SK-N-SH (cell line): ENCODE measurements around the gene ZSWIM3. TPM values are rescaled to one million over a fixed set of nuclear protein-coding genes. Genes with fewer than 3 reads are reported as not detected.

Experiments used
- CTCF ChIA-PET: fragments of 300-600, 350-600 bp; formaldehyde crosslinking; extraction: SDS; loops from one replicate; lab custom pipeline; 2021; lab: Yijun Ruan, JAX
- POLR2A ChIA-PET: fragments of 350-600 bp; sonication (Branson Sonifier 250); formaldehyde crosslinking; extraction: SDS; loops from one replicate; lab custom pipeline; 2020; ENCODE audit warnings: antibody characterized with exemption, inconsistent platforms; lab: Yijun Ruan, JAX
- DNase-seq: peaks from one replicate; pipeline ENCODE4 v3.0.0; 2012
- H2AFZ ChIP-seq: fragments of 200-600 bp; sonication (generic); 2 replicates; pipeline ENCODE4 v1.8.1; 2016; ENCODE audit warnings: antibody characterized with exemption, mild to moderate bottlenecking, low read depth
- H3F3A ChIP-seq: fragments of 200-600 bp; sonication (generic); replicated peaks from 2 replicates; pipeline ENCODE3; 2016; ENCODE audit warnings: antibody characterized with exemption, mild to moderate bottlenecking; ENCODE audit not compliant: insufficient read depth
- H3K27ac ChIP-seq, 2 experiments: fragments of 200-500 bp in 1 of 2; fragments of 200-600 bp in 1 of 2; sonication (Bioruptor generic) in 1 of 2; sonication (generic), shearing (Covaris generic) in 1 of 2; 2 replicates each; pipeline versions ENCODE4 v1.5.1 to v1.6.1; 2014 to 2016; ENCODE audit warnings: low read depth in 2 of 2, inconsistent platforms in 1 of 2, low read length in 1 of 2, mild to moderate bottlenecking in 1 of 2, mixed read lengths in 1 of 2
- H3K27me3 ChIP-seq: fragments of 200-600 bp; sonication (generic), shearing (Covaris generic); 2 replicates; pipeline ENCODE4 v1.6.1; 2016; ENCODE audit warnings: mixed run types; ENCODE audit not compliant: insufficient read depth
- H3K36me3 ChIP-seq, 2 experiments: fragments of 200-500 bp in 1 of 2; fragments of 200-600 bp in 1 of 2; sonication (Bioruptor generic) in 1 of 2; sonication (generic) in 1 of 2; replicated peaks in 1 of 2; 2 replicates each; pipeline versions ENCODE3 to v1.5.1; 2014 to 2016; ENCODE audit warnings: low read length in 1 of 2, mild to moderate bottlenecking in 1 of 2; ENCODE audit not compliant: insufficient read depth in 2 of 2, control insufficient read depth in 1 of 2
- H3K4me1 ChIP-seq, 2 experiments: fragments of 200-500 bp in 1 of 2; fragments of 200-600 bp in 1 of 2; sonication (Bioruptor generic) in 1 of 2; sonication (generic), shearing (Covaris generic) in 1 of 2; 2 replicates each; pipeline versions ENCODE4 v1.5.1 to v1.6.1; 2014 to 2016; ENCODE audit warnings: low read depth in 1 of 2, low read length in 1 of 2, mixed run types in 1 of 2; ENCODE audit not compliant: insufficient read depth in 2 of 2, control insufficient read depth in 1 of 2
- H3K4me2 ChIP-seq: fragments of 200-600 bp; sonication (generic), shearing (Covaris generic); 2 replicates; pipeline ENCODE4 v1.6.1; 2017; ENCODE audit warnings: mixed run types
- H3K4me3 ChIP-seq, 2 experiments: fragments of 200-500 bp in 1 of 2; fragments of 200-600 bp in 1 of 2; sonication (Bioruptor generic) in 1 of 2; sonication (generic), shearing (Covaris generic) in 1 of 2; 2 replicates each; pipeline versions ENCODE4 v1.5.1 to v1.8.1; 2014 to 2016; ENCODE audit warnings: low read depth in 2 of 2, inconsistent platforms in 1 of 2, low read length in 1 of 2, mild to moderate bottlenecking in 1 of 2, mixed read lengths in 1 of 2, moderate library complexity in 1 of 2
- H3K79me2 ChIP-seq: fragments of 200-600 bp; sonication (generic); 2 replicates; pipeline ENCODE4 v1.8.1; 2017; ENCODE audit warnings: mild to moderate bottlenecking; ENCODE audit not compliant: insufficient read depth
- H3K9ac ChIP-seq: fragments of 200-600 bp; sonication (generic); 2 replicates; pipeline ENCODE4 v1.6.1; 2017; ENCODE audit warnings: mixed run types
- H3K9me2 ChIP-seq: fragments of 200-600 bp; sonication (generic); 2 replicates; pipeline ENCODE4 v1.6.1; 2017; ENCODE audit warnings: mixed run types
- H3K9me3 ChIP-seq: fragments of 200-600 bp; sonication (generic); 2 replicates; pipeline ENCODE4 v1.6.1; 2017; ENCODE audit warnings: mixed run types, mild to moderate bottlenecking, moderate library complexity
- H4K20me1 ChIP-seq: fragments of 200-600 bp; sonication (generic); 2 replicates; pipeline ENCODE4 v1.6.1; 2017; ENCODE audit warnings: mild to moderate bottlenecking, mixed run types; ENCODE audit not compliant: insufficient read depth
- CHD2 ChIP-seq: fragments of 150-350 bp; IDR thresholded peaks from 2 replicates; pipeline ENCODE4 v1.6.1; 2018; ENCODE audit warnings: low read length; ENCODE audit not compliant: partially characterized antibody
- EP300 ChIP-seq, 2 experiments: IDR thresholded peaks; 2 replicates each; pipeline versions ENCODE4 v1.4.0 to v1.6.1; 2012; ENCODE audit warnings: borderline replicate concordance in 1 of 2, low read depth in 1 of 2, low read length in 1 of 2
- EZH2phosphoT487 ChIP-seq: fragments of 200-600 bp; sonication (generic); IDR thresholded peaks from 2 replicates; pipeline ENCODE4 v1.6.1; 2017; ENCODE audit warnings: low read depth, mixed run types, mild to moderate bottlenecking, antibody characterized with exemption, moderate library complexity, borderline replicate concordance
- FOSL2 ChIP-seq: IDR thresholded peaks from 2 replicates; pipeline ENCODE4 v1.4.0; 2012; ENCODE audit warnings: low read depth, mild to moderate bottlenecking, moderate library complexity, borderline replicate concordance
- FOXM1 ChIP-seq: IDR thresholded peaks from 2 replicates; pipeline ENCODE4 v1.4.0; 2012; ENCODE audit warnings: low read depth, mild to moderate bottlenecking
- GABPA ChIP-seq: IDR thresholded peaks from 2 replicates; pipeline ENCODE4 v1.4.0; 2012; ENCODE audit warnings: low read depth, mild to moderate bottlenecking
- GATA2 ChIP-seq: sonication (generic); formaldehyde crosslinking; IDR thresholded peaks from 2 replicates; pipeline ENCODE4 v1.5.0; 2020; ENCODE audit warnings: mild to moderate bottlenecking, missing genetic modification reagents
- JUND ChIP-seq: IDR thresholded peaks from 2 replicates; pipeline ENCODE4 v1.4.0; 2012
- MEF2A ChIP-seq: IDR thresholded peaks from 2 replicates; pipeline ENCODE4 v1.4.0; 2012; ENCODE audit warnings: low read depth, borderline replicate concordance
- MXI1 ChIP-seq: IDR thresholded peaks from 2 replicates; pipeline ENCODE4 v1.6.1; 2012; ENCODE audit warnings: mild to moderate bottlenecking, low read depth, low read length, improper control_type of control experiment
- NFIC ChIP-seq: IDR thresholded peaks from 2 replicates; pipeline ENCODE4 v1.4.0; 2012; ENCODE audit warnings: borderline replicate concordance
- RCOR1 ChIP-seq: fragments of 150-350 bp; IDR thresholded peaks from 2 replicates; pipeline ENCODE4 v1.6.1; 2017; ENCODE audit warnings: antibody characterized with exemption, low read length
- RFX5 ChIP-seq: IDR thresholded peaks from 2 replicates; pipeline ENCODE4 v1.6.1; 2012; ENCODE audit warnings: mild to moderate bottlenecking, improper control_type of control experiment, low read length
- SIN3A ChIP-seq: IDR thresholded peaks from 2 replicates; pipeline ENCODE4 v1.6.1; 2012; ENCODE audit warnings: low read depth, mild to moderate bottlenecking, low read length, moderate library complexity, borderline replicate concordance
- SMC3 ChIP-seq: IDR thresholded peaks from 2 replicates; pipeline ENCODE4 v1.6.1; 2012; ENCODE audit warnings: low read depth, low read length, improper control_type of control experiment
- TAF1 ChIP-seq: IDR thresholded peaks from 2 replicates; pipeline ENCODE4 v1.6.1; 2012; ENCODE audit warnings: low read depth, mild to moderate bottlenecking, low read length, moderate library complexity, borderline replicate concordance
- TEAD4 ChIP-seq: IDR thresholded peaks from 2 replicates; pipeline ENCODE4 v1.4.0; 2012; ENCODE audit warnings: mild to moderate bottlenecking, borderline replicate concordance; ENCODE audit not compliant: insufficient read depth
- YY1 ChIP-seq: IDR thresholded peaks from 2 replicates; pipeline ENCODE4 v1.4.0; 2012; ENCODE audit warnings: low read depth, mild to moderate bottlenecking
- ZBTB33 ChIP-seq: IDR thresholded peaks from 2 replicates; pipeline ENCODE4 v1.4.0; 2012; ENCODE audit warnings: low read depth, borderline replicate concordance
- WGBS: methylation state at CpG from one replicate; pipeline ENCODE4 v1.1.6; 2017; ENCODE audit warnings: low lambda C conversion rate; 5-methylcytosine and 5-hydroxymethylcytosine counted together
- polyA plus RNA-seq, 3 experiments: library from polyadenylated mRNA; depleted of rRNA; stranded (reverse); fragments of >200 nt; gene quantifications; 2 replicates each; pipeline ENCODE4 v1.2.3, GENCODE V29; 2012
- TF ChIP-seq, protein P1 (sequence below): IDR thresholded peaks from 2 replicates; pipeline ENCODE4 v1.6.1; 2012; ENCODE audit warnings: mild to moderate bottlenecking, low read depth, low read length, moderate library complexity
- TF ChIP-seq, protein P2 (sequence below): fragments of 150-350 bp; IDR thresholded peaks from 2 replicates; pipeline ENCODE4 v1.6.1; 2016; ENCODE audit warnings: mild to moderate bottlenecking, low read depth, low read length
- TF ChIP-seq, protein P3 (sequence below): fragments of 150-350 bp; IDR thresholded peaks from 2 replicates; pipeline ENCODE4 v1.6.1; 2017; ENCODE audit warnings: antibody characterized with exemption, low read length, low read depth, borderline replicate concordance

ZSWIM3 gene
- polyA plus RNA-seq, 1 of the 3 experiments (the other 2 are of a cell fraction): 2.3 TPM

DNA sequence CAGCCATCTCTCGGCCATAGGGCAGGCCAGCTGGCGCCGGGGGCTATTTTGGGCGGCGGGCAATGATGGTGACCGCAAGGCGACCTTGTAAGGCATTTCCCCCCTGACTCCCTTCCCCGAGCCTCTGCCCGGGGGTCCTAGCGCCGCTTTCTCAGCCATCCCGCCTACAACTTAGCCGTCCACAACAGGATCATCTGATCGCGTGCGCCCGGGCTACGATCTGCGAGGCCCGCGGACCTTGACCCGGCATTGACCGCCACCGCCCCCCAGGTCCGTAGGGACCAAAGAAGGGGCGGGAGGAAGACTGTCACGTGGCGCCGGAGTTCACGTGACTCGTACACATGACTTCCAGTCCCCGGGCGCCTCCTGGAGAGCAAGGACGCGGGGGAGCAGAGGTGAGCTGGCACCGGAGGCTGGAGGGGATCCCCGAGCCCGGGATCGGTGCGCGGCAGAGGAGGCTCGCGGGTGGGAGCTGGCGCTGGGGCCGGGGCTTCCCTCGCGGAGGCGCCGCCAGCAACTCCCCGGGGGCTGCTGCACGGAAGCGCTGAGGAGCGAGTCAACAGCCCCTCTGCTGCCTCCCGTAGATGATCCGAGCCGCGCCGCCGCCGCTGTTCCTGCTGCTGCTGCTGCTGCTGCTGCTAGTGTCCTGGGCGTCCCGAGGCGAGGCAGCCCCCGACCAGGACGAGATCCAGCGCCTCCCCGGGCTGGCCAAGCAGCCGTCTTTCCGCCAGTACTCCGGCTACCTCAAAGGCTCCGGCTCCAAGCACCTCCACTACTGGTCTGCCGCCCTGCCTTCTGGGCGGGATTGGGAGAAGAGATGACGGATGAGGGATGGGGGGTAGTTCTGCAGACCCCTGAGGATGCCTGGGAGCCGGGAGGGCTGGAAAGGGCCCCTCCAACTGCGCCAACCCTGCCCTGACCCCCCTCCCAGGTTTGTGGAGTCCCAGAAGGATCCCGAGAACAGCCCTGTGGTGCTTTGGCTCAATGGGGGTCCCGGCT is 33.9 kb downstream of the ZSWIM3 start, which contains the start of the genes CTSA and NEURL2:
Gene CTSA, plus strand, starts transcription at position 351 of the 999 bp plus-strand sequence. Its CDS starts 234 bp downstream, at position 585.
Gene NEURL2, minus strand, starts transcription at position 224 of the 999 bp plus-strand sequence. Its CDS starts 217 bp downstream, at position 7.
- peaks cover 0 to 9% of the 10 kb centered on the region in 2 experiments; a peak in 2 of 4 replicates for H3K4me1 ChIP-seq
- peak; percentile 99 for DNase-seq
- no peaks in the 10 kb centered on the region for H4K20me1 ChIP-seq
- H2AFZ ChIP-seq: peak within 1 kb of the TSS; percentile 72
- H3F3A ChIP-seq: peaks cover 4% of the 10 kb centered on the region
- H3K36me3 ChIP-seq: peaks cover 12 to 23% of the 10 kb centered on the region in 2 experiments
- no peaks in the 10 kb centered on the region for H3K9me3 ChIP-seq
- WGBS: under 1% methylated on average over 21 of the region's 78 CpGs
- peaks cover 19% of the 10 kb centered on the region for H3K79me2 ChIP-seq
- no peaks in the 10 kb centered on the region for H3K9me2 ChIP-seq
- H3K4me2 ChIP-seq: peak within 1 kb of the TSS; percentile 94
- POLR2A ChIA-PET: interaction anchor here (0.8 to 2.8 kb wide), 11 partner anchors 10 to 80 kb away, joined by 3 to 26 read pairs (median 5); partner anchors contain the start of genes ACOT8, PCIF1, PLTP and SNX21
- H3K27ac ChIP-seq: peak within 1 kb of the TSS; percentile 58 to 89
- CTCF ChIA-PET: interaction anchor here (0.9 to 4.5 kb wide), 20 partner anchors 8 to 96 kb away, joined by 3 to 41 read pairs (median 9); partner anchors contain the start of genes ACOT8, PCIF1 and ZSWIM1
- H3K4me3 ChIP-seq: peak within 1 kb of the TSS; percentile 78 to 90
- peak within 1 kb of the TSS; percentile 82 for H3K9ac ChIP-seq
- no peaks in the 10 kb centered on the region for H3K27me3 ChIP-seq
- TF ChIP-seq EZH2phosphoT487: no peak
- TF ChIP-seq, protein P1, sequence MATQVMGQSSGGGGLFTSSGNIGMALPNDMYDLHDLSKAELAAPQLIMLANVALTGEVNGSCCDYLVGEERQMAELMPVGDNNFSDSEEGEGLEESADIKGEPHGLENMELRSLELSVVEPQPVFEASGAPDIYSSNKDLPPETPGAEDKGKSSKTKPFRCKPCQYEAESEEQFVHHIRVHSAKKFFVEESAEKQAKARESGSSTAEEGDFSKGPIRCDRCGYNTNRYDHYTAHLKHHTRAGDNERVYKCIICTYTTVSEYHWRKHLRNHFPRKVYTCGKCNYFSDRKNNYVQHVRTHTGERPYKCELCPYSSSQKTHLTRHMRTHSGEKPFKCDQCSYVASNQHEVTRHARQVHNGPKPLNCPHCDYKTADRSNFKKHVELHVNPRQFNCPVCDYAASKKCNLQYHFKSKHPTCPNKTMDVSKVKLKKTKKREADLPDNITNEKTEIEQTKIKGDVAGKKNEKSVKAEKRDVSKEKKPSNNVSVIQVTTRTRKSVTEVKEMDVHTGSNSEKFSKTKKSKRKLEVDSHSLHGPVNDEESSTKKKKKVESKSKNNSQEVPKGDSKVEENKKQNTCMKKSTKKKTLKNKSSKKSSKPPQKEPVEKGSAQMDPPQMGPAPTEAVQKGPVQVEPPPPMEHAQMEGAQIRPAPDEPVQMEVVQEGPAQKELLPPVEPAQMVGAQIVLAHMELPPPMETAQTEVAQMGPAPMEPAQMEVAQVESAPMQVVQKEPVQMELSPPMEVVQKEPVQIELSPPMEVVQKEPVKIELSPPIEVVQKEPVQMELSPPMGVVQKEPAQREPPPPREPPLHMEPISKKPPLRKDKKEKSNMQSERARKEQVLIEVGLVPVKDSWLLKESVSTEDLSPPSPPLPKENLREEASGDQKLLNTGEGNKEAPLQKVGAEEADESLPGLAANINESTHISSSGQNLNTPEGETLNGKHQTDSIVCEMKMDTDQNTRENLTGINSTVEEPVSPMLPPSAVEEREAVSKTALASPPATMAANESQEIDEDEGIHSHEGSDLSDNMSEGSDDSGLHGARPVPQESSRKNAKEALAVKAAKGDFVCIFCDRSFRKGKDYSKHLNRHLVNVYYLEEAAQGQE: peak; percentile 60; the same call in 1 of the 2 replicates
- TF ChIP-seq TEAD4: no peak
- TF ChIP-seq MEF2A: 0 out of 2 replicates have a peak, but pooled peaks have one; percentile 9
- TF ChIP-seq FOXM1: no peak
- TF ChIP-seq SMC3: no peak
- TF ChIP-seq NFIC: peak; percentile 32
- TF ChIP-seq, protein P2, sequence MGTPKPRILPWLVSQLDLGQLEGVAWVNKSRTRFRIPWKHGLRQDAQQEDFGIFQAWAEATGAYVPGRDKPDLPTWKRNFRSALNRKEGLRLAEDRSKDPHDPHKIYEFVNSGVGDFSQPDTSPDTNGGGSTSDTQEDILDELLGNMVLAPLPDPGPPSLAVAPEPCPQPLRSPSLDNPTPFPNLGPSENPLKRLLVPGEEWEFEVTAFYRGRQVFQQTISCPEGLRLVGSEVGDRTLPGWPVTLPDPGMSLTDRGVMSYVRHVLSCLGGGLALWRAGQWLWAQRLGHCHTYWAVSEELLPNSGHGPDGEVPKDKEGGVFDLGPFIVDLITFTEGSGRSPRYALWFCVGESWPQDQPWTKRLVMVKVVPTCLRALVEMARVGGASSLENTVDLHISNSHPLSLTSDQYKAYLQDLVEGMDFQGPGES: no peak
- TF ChIP-seq MXI1: peak; percentile 85
- TF ChIP-seq SIN3A: peak; percentile 81; the same call in 1 of the 2 replicates
- peak; percentile 86 for TF ChIP-seq YY1
- peak; percentile 25; the same call in 1 of the 2 replicates for TF ChIP-seq ZBTB33
- no peak for TF ChIP-seq GABPA
- no peak for TF ChIP-seq RFX5
- TF ChIP-seq, protein P3, sequence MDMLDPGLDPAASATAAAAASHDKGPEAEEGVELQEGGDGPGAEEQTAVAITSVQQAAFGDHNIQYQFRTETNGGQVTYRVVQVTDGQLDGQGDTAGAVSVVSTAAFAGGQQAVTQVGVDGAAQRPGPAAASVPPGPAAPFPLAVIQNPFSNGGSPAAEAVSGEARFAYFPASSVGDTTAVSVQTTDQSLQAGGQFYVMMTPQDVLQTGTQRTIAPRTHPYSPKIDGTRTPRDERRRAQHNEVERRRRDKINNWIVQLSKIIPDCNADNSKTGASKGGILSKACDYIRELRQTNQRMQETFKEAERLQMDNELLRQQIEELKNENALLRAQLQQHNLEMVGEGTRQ: peak; percentile 98
- TF ChIP-seq EP300 (IDR thresholded peaks at IDR 0.05; ENCODE audit: borderline replicate concordance in 1 of 2, low read depth in 1 of 2, low read length in 1 of 2): no peak
- TF ChIP-seq JUND: peak; percentile 47; the same call in 1 of the 2 replicates
- TF ChIP-seq TAF1: peak; percentile 84
- peak; percentile 61; the same call in 1 of the 2 replicates for TF ChIP-seq RCOR1
- TF ChIP-seq FOSL2: peak; percentile 2; the same call in 1 of the 2 replicates
- TF ChIP-seq GATA2 (CRISPR knock-in tag): no peak
- TF ChIP-seq CHD2: peak; percentile 72
